ENCODE measurements around the gene OBSCN.

The OBSCN gene

DNA sequence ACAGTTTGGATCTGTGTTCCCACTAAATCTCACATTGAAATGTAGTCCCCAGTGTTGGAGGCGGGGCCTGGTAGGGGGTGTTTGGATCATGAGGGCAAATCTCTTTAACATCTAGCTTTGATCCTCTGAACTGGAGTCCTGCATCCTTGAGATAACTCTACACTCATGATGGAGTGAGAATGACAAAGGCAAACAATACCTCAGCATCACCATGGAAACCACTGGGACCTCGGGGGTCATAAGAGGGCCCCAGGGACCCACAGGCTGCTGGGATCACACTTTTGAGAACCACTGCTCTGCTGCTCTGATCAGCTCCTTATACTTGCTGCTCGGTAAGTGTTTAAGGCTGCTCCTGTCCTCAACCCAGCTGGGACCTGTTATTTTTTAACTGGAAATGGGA, 13.4 kb upstream of the OBSCN start:
- no peak for DNase-seq

DNA sequence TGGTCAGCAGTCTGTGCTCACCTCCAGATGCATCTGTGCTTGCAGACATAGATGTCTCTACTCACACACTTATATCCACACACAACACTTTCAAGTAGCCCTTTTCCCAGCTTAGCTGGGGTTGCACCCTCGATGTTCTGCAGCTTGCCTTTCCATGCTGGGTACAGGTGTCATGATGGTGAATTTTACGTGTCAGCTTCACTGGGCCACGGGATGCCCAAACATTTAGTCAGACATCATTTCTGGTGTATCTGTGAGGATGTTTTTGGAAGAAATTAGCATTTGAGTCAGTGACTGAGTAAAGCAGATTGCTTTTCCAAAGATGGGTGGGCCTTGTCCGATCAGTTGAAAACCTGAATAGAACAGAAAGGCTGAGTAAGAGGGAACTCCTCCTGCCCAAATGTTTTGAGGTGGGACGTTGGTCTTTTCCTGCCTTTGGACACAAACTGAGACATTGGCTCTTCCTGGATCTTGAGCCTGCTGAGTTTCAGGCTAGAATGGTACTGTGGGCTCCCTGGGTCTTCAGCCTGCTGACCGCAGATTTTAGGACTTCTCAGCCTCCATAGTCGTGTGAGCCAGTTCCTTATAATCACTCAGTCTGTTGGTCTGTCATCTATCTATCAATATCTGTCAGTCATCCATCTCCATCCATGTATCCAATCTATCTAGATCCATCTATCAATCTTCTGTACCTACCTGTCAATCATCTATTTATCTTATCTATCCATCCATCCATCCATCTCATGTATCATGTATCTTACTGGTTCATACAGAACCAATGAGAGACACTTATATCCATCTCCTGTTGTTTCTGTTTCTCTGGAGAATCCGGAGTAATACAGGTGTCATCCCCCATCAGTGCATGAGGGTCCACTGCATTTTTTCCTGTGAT, 12.7 kb upstream of the OBSCN start:
- no peak for DNase-seq

- no peak for DNase-seq
Measured at GRCh38 chr1:228197555-228198147, 10.2 kb upstream of the OBSCN start.

GRCh38 chr1:228198977-228199590, 8.8 kb upstream of the OBSCN start:
- DNase-seq = no peak

GRCh38 chr1:228204958-228205357, 2.9 kb upstream of the OBSCN start:
- no peak for DNase-seq

- no peak for DNase-seq
Measured at GRCh38 chr1:228205526-228206436, 2.1 kb upstream of the OBSCN start.

DNA sequence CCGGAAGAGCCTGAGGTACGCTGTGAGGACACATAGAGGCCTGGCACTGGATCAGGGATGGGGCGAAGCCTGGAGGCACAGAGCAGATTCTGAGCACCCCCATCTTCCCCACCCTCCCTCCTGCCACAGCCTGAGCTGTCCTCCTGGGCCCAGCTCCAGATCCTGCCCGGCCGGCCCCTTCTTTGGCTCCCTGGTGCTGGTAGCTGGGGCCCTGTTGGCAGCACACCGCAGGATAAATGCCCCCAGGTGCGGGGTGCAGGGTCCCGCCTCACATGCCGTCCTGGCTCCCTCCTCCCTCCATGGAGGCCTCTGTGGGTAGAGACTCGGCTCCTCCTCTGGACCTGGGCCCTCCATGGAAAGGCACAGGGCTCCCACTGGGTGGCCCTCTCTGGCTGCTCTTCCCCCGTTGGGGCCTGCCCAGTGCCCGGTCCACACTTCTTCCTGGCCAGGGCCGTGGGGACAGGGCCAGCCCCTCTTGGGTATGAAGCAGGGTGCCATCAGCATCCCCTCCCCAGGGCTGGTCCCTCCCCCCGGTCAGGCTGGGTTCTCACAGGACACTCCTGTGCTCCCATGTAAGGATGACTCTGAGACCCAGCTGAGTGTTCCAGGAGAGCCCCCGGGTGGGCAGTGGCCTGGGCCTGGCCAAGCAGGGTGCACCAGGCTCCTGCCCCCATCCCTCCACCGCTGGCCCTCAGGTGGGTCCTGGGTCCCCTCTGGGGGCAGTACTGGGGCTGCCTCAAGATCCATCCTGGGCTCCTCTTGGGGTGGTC, 1.1 kb upstream of the OBSCN start:
- no peak for DNase-seq

- DNase-seq = no peak
Measured at GRCh38 chr1:228207381-228207810, 448 bp upstream of the OBSCN start.

GRCh38 chr1:228208831-228209551, 1.1 kb downstream of the OBSCN start:
- DNase-seq = no peak

GRCh38 chr1:228209657-228210056, 1.8 kb downstream of the OBSCN start:
- DNase-seq = no peak

DNA sequence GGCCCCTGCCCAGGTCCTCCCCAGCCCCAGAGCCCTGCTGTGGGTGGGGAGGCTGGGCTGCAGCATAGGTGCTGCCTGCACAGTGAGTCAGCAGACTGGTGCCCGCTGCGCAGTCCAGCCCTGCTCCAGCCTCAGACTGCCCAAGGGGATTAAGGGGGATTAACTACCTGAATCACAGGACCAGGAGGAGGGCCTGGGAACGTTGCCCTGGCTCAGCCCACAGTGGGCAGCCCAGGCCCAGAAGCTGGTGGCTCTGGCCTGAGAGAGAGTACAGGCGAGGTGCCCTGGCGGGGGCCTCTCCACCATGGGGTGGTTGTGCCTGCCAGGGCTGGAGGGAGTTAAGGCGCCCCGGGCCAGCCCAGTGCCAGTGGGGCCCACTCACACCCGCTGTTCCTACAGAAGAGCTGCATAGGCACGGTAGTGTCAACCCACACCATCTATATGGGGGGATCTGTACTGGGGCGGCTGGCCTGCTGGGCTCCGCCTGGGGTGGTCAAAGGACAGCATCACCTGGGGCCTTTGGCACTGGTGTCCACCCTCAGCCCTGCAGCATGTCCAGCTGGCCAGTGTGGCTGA, 2.3 kb downstream of the OBSCN start:
- DNase-seq = no peak

DNA sequence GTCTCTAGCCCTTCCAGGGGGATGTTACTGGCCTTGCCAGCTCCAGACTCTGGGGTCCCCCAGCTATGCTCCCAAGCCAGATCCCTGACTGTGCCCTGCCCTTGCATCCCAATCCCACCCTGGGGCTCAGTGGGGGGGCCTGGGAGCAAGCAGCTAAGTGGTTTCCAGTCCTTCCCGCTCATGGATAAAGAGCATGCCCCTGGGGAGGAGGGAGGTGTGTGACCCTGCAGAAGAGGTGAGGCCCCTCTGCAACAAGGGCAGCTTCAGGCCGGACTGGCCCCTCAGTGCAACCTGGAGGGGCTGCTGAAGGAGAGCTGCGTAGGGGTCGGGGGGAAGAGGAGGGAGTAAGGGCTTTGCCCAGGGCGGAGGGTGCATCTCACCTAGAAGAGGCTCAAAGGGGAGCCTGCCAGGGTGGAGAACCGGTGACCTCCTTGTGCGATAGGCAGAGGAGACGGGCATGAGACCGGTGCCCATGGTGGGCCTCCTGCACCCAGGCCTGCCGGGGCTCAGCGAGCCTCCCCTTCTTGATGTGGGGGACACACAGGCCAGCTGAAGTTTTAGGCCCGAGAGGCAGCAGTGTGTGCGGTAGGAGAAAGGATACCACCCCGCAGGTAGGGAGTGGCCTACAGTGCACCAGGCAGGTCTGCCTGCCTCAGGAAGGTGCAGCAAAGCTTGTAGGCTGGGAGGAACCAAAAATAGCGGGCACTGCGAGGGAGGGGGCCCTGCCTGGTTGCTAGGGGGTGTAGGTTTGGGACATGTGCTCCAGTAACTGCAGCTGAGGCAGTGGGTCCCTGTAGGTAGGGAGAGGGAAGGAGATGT, 3.1 kb downstream of the OBSCN start:
- no peak for DNase-seq

DNA sequence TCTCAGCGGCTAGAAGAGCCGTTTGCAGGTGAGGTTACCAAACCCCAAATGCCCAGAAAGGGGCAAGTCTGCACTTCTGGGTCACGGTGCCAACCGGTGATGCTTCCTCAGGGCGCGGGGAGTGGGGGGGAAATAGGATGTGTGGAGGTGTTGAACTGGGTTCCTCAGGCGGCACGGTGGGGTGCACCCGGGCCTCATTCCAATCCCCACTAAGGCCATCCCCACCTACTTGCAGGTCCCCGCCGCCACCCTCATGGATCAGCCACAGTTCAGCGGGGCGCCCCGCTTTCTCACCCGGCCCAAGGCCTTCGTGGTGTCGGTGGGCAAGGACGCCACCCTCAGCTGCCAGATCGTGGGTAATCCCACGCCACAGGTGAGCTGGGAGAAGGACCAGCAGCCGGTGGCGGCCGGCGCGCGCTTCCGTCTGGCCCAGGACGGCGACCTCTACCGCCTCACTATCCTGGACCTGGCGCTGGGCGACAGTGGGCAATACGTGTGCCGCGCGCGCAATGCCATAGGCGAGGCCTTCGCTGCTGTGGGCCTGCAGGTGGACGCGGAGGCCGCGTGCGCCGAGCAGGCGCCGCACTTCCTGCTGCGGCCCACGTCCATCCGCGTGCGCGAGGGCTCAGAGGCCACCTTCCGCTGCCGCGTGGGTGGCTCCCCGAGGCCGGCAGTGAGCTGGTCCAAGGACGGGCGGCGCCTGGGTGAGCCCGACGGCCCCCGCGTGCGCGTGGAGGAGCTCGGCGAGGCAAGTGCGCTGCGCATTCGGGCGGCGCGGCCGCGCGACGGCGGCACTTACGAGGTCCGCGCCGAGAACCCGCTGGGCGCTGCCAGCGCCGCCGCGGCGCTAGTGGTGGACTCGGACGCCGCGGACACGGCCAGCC, 3.9 kb downstream of the OBSCN start:
- no peak for DNase-seq

GRCh38 chr1:228212415-228212965, 4.6 kb downstream of the OBSCN start:
- DNase-seq = no peak

DNA sequence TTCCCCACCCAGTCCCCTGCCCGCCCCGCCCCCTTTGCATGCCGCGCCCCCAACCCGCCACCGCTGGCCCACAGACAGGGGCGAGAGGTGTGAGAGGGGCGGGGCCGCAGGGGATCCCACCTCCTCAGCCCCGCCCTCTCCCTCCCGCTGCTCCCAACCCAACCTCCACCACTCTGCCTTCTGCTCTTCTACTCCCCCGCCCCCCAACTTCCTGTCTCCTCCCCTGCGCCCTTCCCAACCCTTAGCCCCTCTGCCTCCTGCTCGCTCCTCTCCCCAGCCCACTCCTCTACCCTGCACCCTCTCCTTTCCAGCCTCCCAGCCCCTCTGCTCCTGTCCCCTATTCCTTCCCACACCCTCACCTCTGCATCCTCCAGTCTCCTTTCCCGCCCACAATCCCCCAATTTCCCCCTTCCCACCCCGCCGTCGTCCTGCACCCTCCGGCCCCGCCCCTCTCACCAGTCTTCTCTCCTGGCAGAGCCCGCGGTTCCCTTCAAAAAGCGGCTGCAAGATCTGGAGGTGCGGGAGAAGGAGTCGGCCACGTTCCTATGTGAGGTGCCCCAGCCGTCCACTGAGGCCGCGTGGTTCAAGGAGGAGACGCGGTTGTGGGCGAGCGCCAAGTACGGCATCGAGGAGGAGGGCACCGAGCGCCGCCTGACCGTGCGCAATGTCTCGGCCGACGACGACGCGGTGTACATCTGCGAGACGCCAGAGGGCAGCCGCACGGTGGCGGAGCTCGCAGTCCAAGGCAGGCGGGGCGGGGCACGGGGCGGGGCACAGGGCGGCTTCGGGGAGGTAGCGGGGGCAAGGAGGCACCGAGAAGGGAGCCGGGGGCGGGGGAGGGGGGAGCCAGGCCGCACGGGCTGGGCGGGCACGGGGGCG, 5.4 kb downstream of the OBSCN start:
- DNase-seq = peak; percentile 80

DNA sequence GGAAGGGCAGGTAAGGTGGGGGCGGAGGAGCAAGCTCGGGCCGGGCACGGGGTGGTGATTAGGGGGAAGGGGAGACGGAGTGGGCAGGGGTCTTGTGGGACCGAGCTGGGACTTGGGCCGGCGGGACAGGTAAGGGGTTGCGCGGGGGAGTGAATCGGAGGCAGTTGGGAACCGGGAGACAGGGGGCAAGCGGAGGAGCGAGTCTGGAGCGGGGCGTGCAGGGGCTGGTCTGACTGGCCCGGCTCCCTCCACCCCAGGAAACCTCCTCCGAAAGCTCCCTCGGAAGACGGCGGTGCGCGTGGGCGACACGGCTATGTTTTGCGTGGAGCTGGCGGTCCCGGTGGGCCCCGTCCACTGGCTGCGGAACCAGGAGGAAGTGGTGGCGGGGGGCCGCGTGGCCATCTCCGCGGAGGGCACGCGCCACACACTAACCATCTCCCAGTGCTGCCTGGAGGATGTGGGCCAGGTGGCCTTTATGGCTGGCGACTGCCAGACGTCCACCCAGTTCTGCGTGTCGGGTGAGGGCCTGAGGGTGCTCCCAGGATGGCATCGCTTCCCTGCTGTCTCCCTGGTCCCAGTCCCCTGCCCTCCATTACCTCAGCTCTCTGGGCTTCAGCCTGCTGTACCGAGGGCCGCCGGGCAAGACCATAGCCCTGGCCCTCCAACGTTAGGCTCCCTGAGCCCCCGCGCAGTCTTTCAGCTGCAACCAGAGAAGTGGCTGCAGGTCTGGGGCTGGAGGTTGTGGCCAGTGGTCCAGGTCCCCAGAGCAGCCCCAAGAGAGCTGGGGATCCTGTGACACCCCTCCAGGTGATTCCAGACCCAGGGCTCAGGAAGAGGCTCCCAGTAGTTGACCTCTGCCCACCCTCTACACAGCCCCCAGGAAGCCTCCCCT, 6.3 kb downstream of the OBSCN start:
- no peak for DNase-seq
